Spleen (tissue), 11 donors: ENCODE data around the gene MAPK7. TPM values are rescaled to one million over a fixed set of nuclear protein-coding genes. Genes with fewer than 3 reads are reported as not detected.

Experiments
- DNase-seq: peaks from one replicate; pipeline ENCODE4 v3.0.0-alpha.2; 2020
- H3K27ac ChIP-seq, 8 donors: fragments of 200-600 bp; sonication (generic) in 7 of 8; 1 replicate in 4 of 8; 2 replicates in 4 of 8; pipeline versions ENCODE4 v1.5.0 to v1.8.0; 2016 to 2021; ENCODE audit warnings: inconsistent platforms in 4 of 8, mild to moderate bottlenecking in 4 of 8, moderate library complexity in 1 of 8
- H3K27me3 ChIP-seq, 7 donors: fragments of 200-600 bp; sonication (generic) in 6 of 7; replicated peaks in 1 of 7; 1 replicate in 4 of 7; 2 replicates in 3 of 7; pipeline versions ENCODE4 v1.5.0 to v1.8.0; 2016 to 2021; ENCODE audit warnings: inconsistent platforms in 3 of 7, mild to moderate bottlenecking in 1 of 7
- H3K36me3 ChIP-seq, 6 donors: fragments of 200-600 bp; sonication (generic) in 5 of 6; 1 replicate in 4 of 6; 2 replicates in 2 of 6; pipeline versions ENCODE4 v1.5.0 to v1.8.0; 2016 to 2021; ENCODE audit warnings: inconsistent platforms in 2 of 6
- H3K4me1 ChIP-seq, 6 donors: fragments of 200-600 bp; sonication (generic) in 5 of 6; 1 replicate in 3 of 6; 2 replicates in 3 of 6; pipeline versions ENCODE4 v1.5.0 to v1.8.0; 2016 to 2021; ENCODE audit warnings: inconsistent platforms in 3 of 6
- H3K4me3 ChIP-seq, 8 donors: fragments of 200-600 bp; sonication (generic) in 7 of 8; 1 replicate in 4 of 8; 2 replicates in 4 of 8; pipeline versions ENCODE4 v1.5.0 to v1.8.0; 2016 to 2021; ENCODE audit warnings: inconsistent platforms in 4 of 8, mild to moderate bottlenecking in 4 of 8, moderate library complexity in 2 of 8
- H3K9me3 ChIP-seq, 8 donors: fragments of 200-600 bp; sonication (generic) in 7 of 8; 1 replicate in 4 of 8; 2 replicates in 4 of 8; pipeline versions ENCODE4 v1.5.0 to v1.8.0; 2016 to 2021; ENCODE audit warnings: inconsistent platforms in 4 of 8
- POLR2A ChIP-seq, 3 donors: fragments of 450-650 bp; IDR thresholded peaks; one replicate each; pipeline ENCODE4 v1.5.1; 2017; ENCODE audit warnings: antibody characterized with exemption in 3 of 3, mild to moderate bottlenecking in 1 of 3
- POLR2AphosphoS5 ChIP-seq, 3 donors: sonication (generic); formaldehyde crosslinking; IDR thresholded peaks; one replicate each; pipeline ENCODE4 v1.5.1; 2017; ENCODE audit warnings: antibody characterized with exemption in 3 of 3
- WGBS, 5 donors: extraction: QIAGEN DNeasy Blood & Tissue Kit in 3 of 5; methylation state at CpG; one replicate each; pipeline versions ENCODE4 v1.1.5 to v1.1.7; 2013 to 2018; 5-methylcytosine and 5-hydroxymethylcytosine counted together
- intact Hi-C: fragments of 100-400 bp; cut with DNase I; formaldehyde crosslinking; loops from one replicate; pipeline ENCODE4 v1.15.0; 2023; ENCODE audit warnings: low total_unique reads
- polyA plus RNA-seq, 3 donors: library from polyadenylated mRNA; stranded (reverse); fragments of 200-250 nt; gene quantifications; one replicate each; pipeline ENCODE4 v1.2.1, GENCODE V29; 2013
- total RNA-seq, 7 donors: library from RNA; depleted of rRNA in 3 of 7; stranded (reverse); fragments of >200 nt in 3 of 7; fragmentation: NEBNext Ultra II Directional in 4 of 7; extraction: Animal tissue kit (Norgen Biotek cat#: 25700) in 4 of 7; gene quantifications; one replicate each; pipeline versions ENCODE4 v1.1.0 to v1.2.1, GENCODE V29; 2016 to 2021
- TF ChIP-seq, protein P1 (sequence below), 11 experiments: fragments of 200-600 bp in 7 of 11; fragments of 450-650 bp in 4 of 11; sonication (generic) in 4 of 11; IDR thresholded peaks in 8 of 11; conservative IDR thresholded peaks in 3 of 11; 1 replicate in 7 of 11; 2 replicates in 4 of 11; pipeline versions ENCODE4 v1.4.0 to v1.8.0; 2016 to 2021; ENCODE audit warnings: antibody characterized with exemption in 11 of 11, inconsistent platforms in 4 of 11, mild to moderate bottlenecking in 1 of 11
- donor health status: healthy with polysubstance abuse.
- donor health status: DM: no; HTN: no; CAD: no; lungs with moderate emphysema.
- donor health status: DM: no; HTN: no; CAD: no.
- donor health status: Bipolar disorder and iron deficiency.
- donor health status: healthy.
- donor health status: DM: no; HTN: no; CAD: no.
- donor health status: DM: yes; HTN: yes; CAD: no.

MAPK7 gene
- total and polyA plus RNA-seq, 10 donors = 5.7 to 56.2 (median 30.3) TPM

DNA sequence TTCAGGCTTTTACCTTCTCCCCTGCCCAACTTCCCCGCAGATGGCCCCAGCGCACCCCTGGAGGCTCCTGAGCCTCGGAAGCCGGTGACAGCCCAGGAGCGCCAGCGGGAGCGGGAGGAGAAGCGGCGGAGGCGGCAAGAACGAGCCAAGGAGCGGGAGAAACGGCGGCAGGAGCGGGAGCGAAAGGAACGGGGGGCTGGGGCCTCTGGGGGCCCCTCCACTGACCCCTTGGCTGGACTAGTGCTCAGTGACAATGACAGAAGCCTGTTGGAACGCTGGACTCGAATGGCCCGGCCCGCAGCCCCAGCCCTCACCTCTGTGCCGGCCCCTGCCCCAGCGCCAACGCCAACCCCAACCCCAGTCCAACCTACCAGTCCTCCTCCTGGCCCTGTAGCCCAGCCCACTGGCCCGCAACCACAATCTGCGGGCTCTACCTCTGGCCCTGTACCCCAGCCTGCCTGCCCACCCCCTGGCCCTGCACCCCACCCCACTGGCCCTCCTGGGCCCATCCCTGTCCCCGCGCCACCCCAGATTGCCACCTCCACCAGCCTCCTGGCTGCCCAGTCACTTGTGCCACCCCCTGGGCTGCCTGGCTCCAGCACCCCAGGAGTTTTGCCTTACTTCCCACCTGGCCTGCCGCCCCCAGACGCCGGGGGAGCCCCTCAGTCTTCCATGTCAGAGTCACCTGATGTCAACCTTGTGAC, 3.6 kb downstream of the MAPK7 start:
- Histone ChIP-seq H3K27ac (no peak overlapping the region), H3K9me3 (no peaks in the 10 kb centered on the region), H3K4me3 (no peak overlapping the region), H3K27me3 (peaks cover 0 to 3% (median 0%) of the 10 kb centered on the region in 7 donors), H3K4me1 (peaks cover 7 to 90% (median 58%) of the 10 kb centered on the region in 6 donors), H3K36me3 (peaks cover 4 to 73% (median 50%) of the 10 kb centered on the region in 6 donors)
- intact Hi-C loops = no loop called here
- peak in 1 of 3 donors; percentile 19 for TF ChIP-seq POLR2AphosphoS5 (IDR thresholded peaks at IDR 0.05)
- TF ChIP-seq POLR2A (IDR thresholded peaks at IDR 0.05) = no peak
- DNase-seq = peak; percentile 74
- 95 to 96% (median 96%) methylated on average over 25 to 31 of the region's 31 CpGs for WGBS, 5 donors

DNA sequence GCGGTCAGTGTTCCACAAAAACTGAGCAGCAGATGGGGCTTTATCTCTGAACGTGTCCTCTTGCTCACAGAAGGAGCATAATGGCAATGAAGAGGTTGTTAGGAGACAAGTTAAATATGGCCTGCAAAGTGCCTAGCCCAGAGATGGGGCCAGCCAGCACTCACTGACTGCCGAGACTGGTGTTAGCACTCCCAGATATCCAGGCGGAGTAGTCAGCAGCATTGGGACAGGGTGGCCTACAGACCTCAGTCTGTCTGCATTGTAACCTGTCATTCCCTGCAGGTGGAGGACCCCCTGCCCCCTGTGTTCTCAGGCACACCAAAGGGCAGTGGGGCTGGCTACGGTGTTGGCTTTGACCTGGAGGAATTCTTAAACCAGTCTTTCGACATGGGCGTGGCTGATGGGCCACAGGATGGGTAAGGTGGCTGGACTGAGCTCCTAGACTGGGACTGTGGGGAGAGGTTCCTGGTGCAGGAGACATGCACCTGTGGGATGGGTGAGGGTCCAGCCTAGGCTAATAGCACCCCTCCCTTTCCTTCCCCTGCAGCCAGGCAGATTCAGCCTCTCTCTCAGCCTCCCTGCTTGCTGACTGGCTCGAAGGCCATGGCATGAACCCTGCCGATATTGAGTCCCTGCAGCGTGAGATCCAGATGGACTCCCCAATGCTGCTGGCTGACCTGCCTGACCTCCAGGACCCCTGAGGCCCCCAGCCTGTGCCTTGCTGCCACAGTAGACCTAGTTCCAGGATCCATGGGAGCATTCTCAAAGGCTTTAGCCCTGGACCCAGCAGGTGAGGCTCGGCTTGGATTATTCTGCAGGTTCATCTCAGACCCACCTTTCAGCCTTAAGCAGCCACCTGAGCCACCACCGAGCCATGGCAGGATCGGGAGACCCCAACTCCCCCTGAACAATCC, 4.5 kb downstream of the MAPK7 start:
- H3K36me3 ChIP-seq = peaks cover 4 to 73% (median 50%) of the 10 kb centered on the region in 6 donors
- no peak overlapping the region for H3K4me3 ChIP-seq
- peak; percentile 60 for DNase-seq
- peaks cover 10 to 93% (median 58%) of the 10 kb centered on the region in 6 donors for H3K4me1 ChIP-seq
- peak overlapping the region in 2 of 8 donors; percentile 13 to 77 for H3K27ac ChIP-seq
- peaks cover 0 to 9% (median 0%) of the 10 kb centered on the region in 7 donors for H3K27me3 ChIP-seq
- no peaks in the 10 kb centered on the region for H3K9me3 ChIP-seq
- TF ChIP-seq, protein P1, sequence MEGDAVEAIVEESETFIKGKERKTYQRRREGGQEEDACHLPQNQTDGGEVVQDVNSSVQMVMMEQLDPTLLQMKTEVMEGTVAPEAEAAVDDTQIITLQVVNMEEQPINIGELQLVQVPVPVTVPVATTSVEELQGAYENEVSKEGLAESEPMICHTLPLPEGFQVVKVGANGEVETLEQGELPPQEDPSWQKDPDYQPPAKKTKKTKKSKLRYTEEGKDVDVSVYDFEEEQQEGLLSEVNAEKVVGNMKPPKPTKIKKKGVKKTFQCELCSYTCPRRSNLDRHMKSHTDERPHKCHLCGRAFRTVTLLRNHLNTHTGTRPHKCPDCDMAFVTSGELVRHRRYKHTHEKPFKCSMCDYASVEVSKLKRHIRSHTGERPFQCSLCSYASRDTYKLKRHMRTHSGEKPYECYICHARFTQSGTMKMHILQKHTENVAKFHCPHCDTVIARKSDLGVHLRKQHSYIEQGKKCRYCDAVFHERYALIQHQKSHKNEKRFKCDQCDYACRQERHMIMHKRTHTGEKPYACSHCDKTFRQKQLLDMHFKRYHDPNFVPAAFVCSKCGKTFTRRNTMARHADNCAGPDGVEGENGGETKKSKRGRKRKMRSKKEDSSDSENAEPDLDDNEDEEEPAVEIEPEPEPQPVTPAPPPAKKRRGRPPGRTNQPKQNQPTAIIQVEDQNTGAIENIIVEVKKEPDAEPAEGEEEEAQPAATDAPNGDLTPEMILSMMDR (IDR thresholded peaks at IDR 0.05 in 8 of 11, conservative IDR thresholded peaks at IDR 0.05 in 3 of 11) = no peak
- peak in 2 of 3 donors; percentile 12 to 13 for TF ChIP-seq POLR2AphosphoS5 (IDR thresholded peaks at IDR 0.05)
- 87 to 94% (median 92%) methylated on average over 12 to 13 of the region's 13 CpGs for WGBS, 5 donors
- intact Hi-C loops = no loop called here

DNA sequence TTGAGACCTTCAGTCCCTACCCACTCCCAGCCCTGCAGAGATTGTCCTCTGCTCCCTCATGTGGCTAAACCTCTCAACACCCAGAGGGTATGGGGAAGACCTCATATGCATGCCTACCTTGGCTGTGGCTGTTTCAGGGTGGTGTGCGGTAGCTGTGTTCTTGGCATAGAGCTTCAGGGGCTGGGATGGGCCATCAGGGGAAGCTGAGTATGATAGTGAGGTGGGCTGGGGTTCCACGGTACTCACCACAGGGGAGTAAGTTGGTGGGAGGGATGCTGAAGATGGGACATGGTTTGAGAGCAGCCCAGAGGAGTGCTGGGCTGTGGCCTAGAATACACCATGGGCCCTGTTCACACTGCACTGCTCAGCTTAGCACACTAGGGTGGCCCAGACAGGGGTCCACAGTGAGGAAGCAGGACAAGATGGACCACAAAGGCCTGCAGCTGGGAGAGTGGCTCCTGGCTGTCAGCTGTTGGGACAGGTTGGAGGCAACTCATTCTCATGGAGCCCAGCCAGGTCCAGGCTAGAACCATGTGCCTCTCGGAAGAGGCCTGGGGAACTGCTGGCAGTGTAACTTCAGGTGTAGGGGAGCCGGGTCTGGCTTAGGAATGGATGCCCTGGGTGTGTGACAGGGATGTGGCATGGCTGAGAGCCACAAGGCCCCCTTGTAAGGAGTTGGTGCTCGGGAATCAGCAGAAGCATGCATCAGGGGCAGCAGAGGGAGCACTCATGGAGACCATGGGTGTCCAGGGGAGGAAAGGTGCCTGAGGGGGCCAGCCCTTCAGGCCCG, 5.6 kb downstream of the MAPK7 start:
- H3K4me3 ChIP-seq = no peak overlapping the region
- DNase-seq = peak; percentile 59
- TF ChIP-seq POLR2A (IDR thresholded peaks at IDR 0.05) (no peak), POLR2AphosphoS5 (IDR thresholded peaks at IDR 0.05) (no peak)
- TF ChIP-seq, protein P1 (IDR thresholded peaks at IDR 0.05 in 8 of 11, conservative IDR thresholded peaks at IDR 0.05 in 3 of 11) = no peak
- intact Hi-C loops = no loop called here
- H3K36me3 ChIP-seq = peaks cover 4 to 73% (median 50%) of the 10 kb centered on the region in 6 donors
- WGBS, 5 donors = 85 to 90% (median 88%) methylated on average over 5 to 6 of the region's 6 CpGs
- no peaks in the 10 kb centered on the region for H3K9me3 ChIP-seq
- peaks cover 8 to 99% (median 58%) of the 10 kb centered on the region in 6 donors for H3K4me1 ChIP-seq
- H3K27ac ChIP-seq = peak overlapping the region in 5 of 8 donors; percentile 67 to 83 (median 77)
- peaks cover 0 to 9% (median 0%) of the 10 kb centered on the region in 7 donors for H3K27me3 ChIP-seq

DNA sequence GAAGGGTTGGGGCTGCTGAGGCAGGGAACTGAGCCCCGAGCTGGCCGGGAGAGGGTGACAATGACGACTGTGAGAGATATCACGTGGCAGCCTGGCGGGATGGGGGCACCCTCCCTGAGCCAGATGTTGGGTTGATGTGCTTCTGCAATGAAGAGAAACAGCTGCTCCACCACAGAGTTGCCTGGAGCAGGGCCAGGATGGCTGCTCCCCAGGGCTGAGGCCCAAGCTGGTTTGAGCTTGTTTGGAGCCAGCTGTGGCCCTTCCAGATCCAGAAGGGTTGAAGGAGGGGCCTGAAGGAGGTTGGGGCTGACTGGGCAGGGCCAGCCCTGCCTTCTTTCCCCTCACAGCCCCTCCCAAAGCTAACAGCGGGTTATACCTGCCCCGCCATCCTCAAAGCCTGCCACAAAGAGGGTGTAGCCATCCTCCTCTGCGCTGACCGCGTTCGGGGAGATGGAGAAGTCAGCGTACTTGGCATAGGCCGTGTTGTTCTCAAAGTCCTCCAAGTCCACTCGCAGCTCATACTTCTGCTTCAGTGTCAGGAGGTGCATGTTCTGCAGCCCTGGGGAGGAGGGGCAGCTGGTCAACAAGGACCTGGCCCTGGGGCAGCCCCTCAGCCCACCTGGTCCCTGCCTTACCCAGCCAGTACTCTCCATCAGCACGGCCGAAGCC, 6.6 kb downstream of the MAPK7 start:
- H3K27ac ChIP-seq = peak overlapping the region in 7 of 8 donors; percentile 19 to 83 (median 73)
- no peak overlapping the region for H3K4me3 ChIP-seq
- peaks cover 3 to 98% (median 48%) of the 10 kb centered on the region in 6 donors for H3K4me1 ChIP-seq
- H3K36me3 ChIP-seq = peaks cover 4 to 64% (median 47%) of the 10 kb centered on the region in 6 donors
- peaks cover 0 to 9% (median 0%) of the 10 kb centered on the region in 7 donors for H3K27me3 ChIP-seq
- DNase-seq = peak; percentile 77
- WGBS, 5 donors = 42 to 62% (median 44%) methylated on average over 10 to 16 of the region's 16 CpGs
- no peaks in the 10 kb centered on the region for H3K9me3 ChIP-seq
- TF ChIP-seq POLR2A (IDR thresholded peaks at IDR 0.05) (no peak), POLR2AphosphoS5 (IDR thresholded peaks at IDR 0.05) (peak; percentile 75 to 80 (median 77))
- intact Hi-C loops = no loop called here
